Suprapubic skin (tissue), 4 donors: ENCODE measurements around the gene SH3BP4. TPM values are rescaled to one million over a fixed set of nuclear protein-coding genes. Genes with fewer than 3 reads are reported as not detected.

Source experiments
- DNase-seq, 2 donors: peaks; one replicate each; pipeline ENCODE4 v3.0.0-alpha.2; 2019; ENCODE audit warnings: low spot score in 2 of 2
- H3K27ac ChIP-seq: fragments of 200-600 bp; sonication (generic); one replicate; pipeline ENCODE4 v1.5.1; 2019
- H3K27me3 ChIP-seq: fragments of 200-600 bp; sonication (generic); one replicate; pipeline ENCODE4 v1.5.1; 2019
- H3K36me3 ChIP-seq: fragments of 200-600 bp; sonication (generic); one replicate; pipeline ENCODE4 v1.5.1; 2019
- H3K4me1 ChIP-seq: fragments of 200-600 bp; sonication (generic); one replicate; pipeline ENCODE4 v1.5.1; 2019
- H3K4me3 ChIP-seq: fragments of 200-600 bp; sonication (generic); one replicate; pipeline ENCODE4 v1.5.1; 2019; ENCODE audit warnings: mild to moderate bottlenecking
- H3K9me3 ChIP-seq: fragments of 200-600 bp; sonication (generic); one replicate; pipeline ENCODE4 v1.5.1; 2019
- EP300 ChIP-seq: sonication (generic); formaldehyde crosslinking; IDR thresholded peaks from one replicate; pipeline ENCODE4 v1.6.1; 2017; ENCODE audit warnings: antibody characterized with exemption
- POLR2A ChIP-seq, 2 donors: fragments of 450-650 bp; IDR thresholded peaks; one replicate each; pipeline ENCODE4 v1.6.1; 2017; ENCODE audit warnings: antibody characterized with exemption in 2 of 2, mild to moderate bottlenecking in 2 of 2, moderate library complexity in 2 of 2
- POLR2AphosphoS5 ChIP-seq, 3 donors: sonication (generic); formaldehyde crosslinking; IDR thresholded peaks; one replicate each; pipeline ENCODE4 v1.6.1; 2017; ENCODE audit warnings: antibody characterized with exemption in 3 of 3
- WGBS: methylation state at CpG from one replicate; pipeline ENCODE4 v1.1.5; 2018; 5-methylcytosine and 5-hydroxymethylcytosine counted together
- total RNA-seq, 4 donors: library from RNA; depleted of rRNA; stranded (reverse); fragments of >200 nt; gene quantifications; one replicate each; pipeline ENCODE4 v1.1.0, GENCODE V29; 2016
- TF ChIP-seq, protein P1 (sequence below), 2 donors: fragments of 200-600 bp in 1 of 2; fragments of 450-650 bp in 1 of 2; sonication (generic) in 1 of 2; IDR thresholded peaks; one replicate each; pipeline ENCODE4 v1.5.1; 2016 to 2019; ENCODE audit warnings: antibody characterized with exemption in 2 of 2, mild to moderate bottlenecking in 1 of 2, moderate library complexity in 1 of 2

The SH3BP4 gene
- total RNA-seq, 4 donors from 2014 or later: 38.6 to 82.6 (median 58.6) TPM

DNA sequence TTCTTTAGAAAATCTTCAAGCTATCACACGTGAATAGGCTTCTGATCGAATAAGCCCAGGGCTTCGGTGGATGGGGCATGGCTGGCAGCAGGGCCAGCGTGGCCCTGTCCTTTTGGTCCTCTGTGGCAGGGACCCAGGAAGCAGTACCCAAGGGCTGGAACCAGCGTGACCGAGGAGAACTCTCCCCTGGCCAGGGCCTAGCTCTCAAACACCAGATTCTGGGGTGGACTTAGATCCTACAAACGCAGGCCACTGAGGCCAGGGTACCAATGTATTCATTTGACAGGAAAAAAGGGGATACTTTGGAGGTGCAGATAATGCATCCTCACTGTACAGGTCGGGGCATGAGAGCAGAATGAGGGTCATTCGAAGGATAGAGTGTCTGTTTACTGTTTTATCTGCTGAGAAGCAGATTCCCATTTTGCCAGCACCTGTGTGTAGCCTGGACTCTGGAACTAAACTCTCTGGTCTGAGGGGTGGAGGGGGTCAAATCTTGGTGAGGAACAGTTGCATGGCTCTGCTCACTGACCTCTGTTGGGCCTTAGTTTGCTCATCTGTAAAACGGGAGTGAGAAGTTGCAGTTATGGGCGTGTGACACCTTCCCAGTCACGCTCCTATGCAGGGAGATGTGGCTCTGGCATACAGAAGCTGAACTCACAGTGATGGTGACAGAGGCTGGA, 51.4 kb downstream of the SH3BP4 start:
- TF ChIP-seq EP300 (no peak), POLR2A (IDR thresholded peaks at IDR 0.05) (no peak), POLR2AphosphoS5 (IDR thresholded peaks at IDR 0.05) (no peak)
- TF ChIP-seq, protein P1, sequence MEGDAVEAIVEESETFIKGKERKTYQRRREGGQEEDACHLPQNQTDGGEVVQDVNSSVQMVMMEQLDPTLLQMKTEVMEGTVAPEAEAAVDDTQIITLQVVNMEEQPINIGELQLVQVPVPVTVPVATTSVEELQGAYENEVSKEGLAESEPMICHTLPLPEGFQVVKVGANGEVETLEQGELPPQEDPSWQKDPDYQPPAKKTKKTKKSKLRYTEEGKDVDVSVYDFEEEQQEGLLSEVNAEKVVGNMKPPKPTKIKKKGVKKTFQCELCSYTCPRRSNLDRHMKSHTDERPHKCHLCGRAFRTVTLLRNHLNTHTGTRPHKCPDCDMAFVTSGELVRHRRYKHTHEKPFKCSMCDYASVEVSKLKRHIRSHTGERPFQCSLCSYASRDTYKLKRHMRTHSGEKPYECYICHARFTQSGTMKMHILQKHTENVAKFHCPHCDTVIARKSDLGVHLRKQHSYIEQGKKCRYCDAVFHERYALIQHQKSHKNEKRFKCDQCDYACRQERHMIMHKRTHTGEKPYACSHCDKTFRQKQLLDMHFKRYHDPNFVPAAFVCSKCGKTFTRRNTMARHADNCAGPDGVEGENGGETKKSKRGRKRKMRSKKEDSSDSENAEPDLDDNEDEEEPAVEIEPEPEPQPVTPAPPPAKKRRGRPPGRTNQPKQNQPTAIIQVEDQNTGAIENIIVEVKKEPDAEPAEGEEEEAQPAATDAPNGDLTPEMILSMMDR (IDR thresholded peaks at IDR 0.05): no peak
- WGBS: 79% methylated on average over 5 of the region's 12 CpGs
- H3K36me3 ChIP-seq: peaks cover 4% of the 10 kb centered on the region
- H3K4me3 ChIP-seq: no peak overlapping the region
- no peak overlapping the region for H3K27ac ChIP-seq
- H3K4me1 ChIP-seq: peaks cover 29% of the 10 kb centered on the region
- no peak for DNase-seq
- H3K27me3 ChIP-seq: no peaks in the 10 kb centered on the region
- no peaks in the 10 kb centered on the region for H3K9me3 ChIP-seq

DNA sequence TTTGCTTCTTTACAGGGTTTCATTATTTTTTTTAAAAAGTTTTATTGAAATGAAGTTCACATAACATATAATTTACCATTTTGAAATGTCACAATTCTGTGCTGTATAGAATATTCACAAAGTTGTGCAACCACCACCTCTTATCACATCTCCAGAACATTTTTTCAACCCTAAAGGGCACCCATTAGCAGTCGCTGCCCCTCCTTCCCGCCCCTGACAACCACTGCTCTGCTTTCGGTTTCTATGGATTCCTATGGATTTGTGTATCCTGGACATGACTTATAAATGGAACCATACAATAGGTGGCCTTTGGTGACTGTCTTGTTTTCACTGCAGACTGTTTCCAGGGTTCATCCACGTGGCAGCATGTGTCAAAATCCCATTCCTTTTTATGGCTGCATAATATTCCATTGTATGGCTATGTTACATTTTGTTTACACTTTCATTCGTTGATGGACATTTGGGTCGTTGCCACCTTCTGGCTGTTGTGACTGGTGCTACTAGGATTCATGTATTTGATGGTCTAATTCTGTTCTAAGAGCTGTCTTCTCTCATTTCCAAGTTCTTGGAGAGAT, 52.6 kb downstream of the SH3BP4 start:
- Histone ChIP-seq H3K4me1 (peaks cover 40% of the 10 kb centered on the region), H3K36me3 (peaks cover 4% of the 10 kb centered on the region), H3K4me3 (no peak overlapping the region), H3K9me3 (no peaks in the 10 kb centered on the region), H3K27ac (no peak overlapping the region), H3K27me3 (no peaks in the 10 kb centered on the region)
- 86% methylated on average over 6 of the region's 6 CpGs for WGBS
- TF ChIP-seq EP300 (no peak), POLR2A (IDR thresholded peaks at IDR 0.05) (no peak), POLR2AphosphoS5 (IDR thresholded peaks at IDR 0.05) (no peak)
- TF ChIP-seq, protein P1 (IDR thresholded peaks at IDR 0.05): no peak
- no peak for DNase-seq

DNA sequence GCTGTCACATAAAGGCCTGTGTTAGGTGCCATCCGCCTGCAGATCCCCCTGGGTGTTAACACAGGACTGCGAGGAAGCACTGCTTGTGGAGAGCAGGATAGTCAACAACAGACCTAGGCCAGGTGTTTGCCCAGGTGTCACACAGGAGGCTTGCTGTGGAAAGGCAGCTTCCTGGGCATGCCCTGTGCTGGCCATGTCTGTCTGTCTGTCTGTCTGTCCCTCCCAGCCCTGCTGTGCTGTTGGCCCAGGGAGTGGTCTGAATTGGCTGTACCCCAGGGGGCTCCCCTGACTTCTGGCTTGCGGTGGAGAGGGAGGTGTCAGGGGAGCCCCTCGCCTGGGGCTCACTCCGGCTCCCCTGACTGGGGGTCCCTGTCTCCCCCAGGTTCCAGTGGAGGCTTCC, 53.2 kb downstream of the SH3BP4 start:
- Histone ChIP-seq H3K36me3 (no peaks in the 10 kb centered on the region), H3K9me3 (no peaks in the 10 kb centered on the region), H3K27ac (no peak overlapping the region), H3K4me3 (no peak overlapping the region), H3K27me3 (no peaks in the 10 kb centered on the region), H3K4me1 (peaks cover 46% of the 10 kb centered on the region)
- TF ChIP-seq, protein P1 (IDR thresholded peaks at IDR 0.05): no peak
- TF ChIP-seq POLR2AphosphoS5 (IDR thresholded peaks at IDR 0.05) (no peak), POLR2A (IDR thresholded peaks at IDR 0.05) (no peak), EP300 (no peak)
- whole genome bisulfite sequencing: 73% methylated on average over 4 of the region's 5 CpGs
- DNase-seq: no peak

DNA sequence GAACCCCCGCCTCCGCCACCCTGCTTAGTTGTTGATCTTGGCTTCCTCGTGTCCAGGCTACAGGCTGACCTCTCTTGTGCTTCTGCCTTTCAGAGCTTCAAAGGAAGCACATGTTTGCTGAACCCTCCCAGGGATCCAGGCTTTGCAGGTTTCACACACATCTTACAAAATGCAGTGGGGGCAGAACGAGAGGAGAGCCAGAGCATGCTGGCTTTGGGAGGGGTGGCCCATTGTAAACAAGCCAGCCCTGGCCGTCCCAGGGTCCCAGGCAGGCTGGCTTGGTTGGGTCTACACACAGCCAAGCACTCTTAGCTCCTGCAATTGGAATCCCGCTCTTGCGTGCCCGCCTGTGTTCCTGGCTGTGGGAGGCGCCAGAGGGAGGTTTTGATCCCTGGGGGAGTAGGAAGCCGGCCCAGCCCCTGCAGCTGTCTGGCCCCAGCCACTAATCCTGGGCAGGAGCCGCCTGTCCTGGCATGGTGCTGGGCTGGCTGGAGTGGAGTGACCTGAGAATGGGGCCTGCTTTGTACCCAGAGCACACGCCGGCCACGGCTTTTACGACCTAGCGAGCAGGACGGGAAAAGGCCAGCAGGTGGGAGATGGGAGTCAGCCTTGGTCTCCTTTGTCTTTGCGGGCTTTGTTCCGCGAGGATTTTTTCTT, 53.9 kb downstream of the SH3BP4 start:
- 79% methylated on average over 10 of the region's 20 CpGs for WGBS
- Histone ChIP-seq H3K27ac (peak overlapping the region; percentile 1), H3K4me1 (peaks cover 49% of the 10 kb centered on the region), H3K36me3 (no peaks in the 10 kb centered on the region), H3K27me3 (no peaks in the 10 kb centered on the region), H3K9me3 (no peaks in the 10 kb centered on the region), H3K4me3 (no peak overlapping the region)
- DNase-seq: no peak
- TF ChIP-seq EP300 (no peak), POLR2A (IDR thresholded peaks at IDR 0.05) (no peak), POLR2AphosphoS5 (IDR thresholded peaks at IDR 0.05) (no peak)
- TF ChIP-seq, protein P1 (IDR thresholded peaks at IDR 0.05): no peak

DNA sequence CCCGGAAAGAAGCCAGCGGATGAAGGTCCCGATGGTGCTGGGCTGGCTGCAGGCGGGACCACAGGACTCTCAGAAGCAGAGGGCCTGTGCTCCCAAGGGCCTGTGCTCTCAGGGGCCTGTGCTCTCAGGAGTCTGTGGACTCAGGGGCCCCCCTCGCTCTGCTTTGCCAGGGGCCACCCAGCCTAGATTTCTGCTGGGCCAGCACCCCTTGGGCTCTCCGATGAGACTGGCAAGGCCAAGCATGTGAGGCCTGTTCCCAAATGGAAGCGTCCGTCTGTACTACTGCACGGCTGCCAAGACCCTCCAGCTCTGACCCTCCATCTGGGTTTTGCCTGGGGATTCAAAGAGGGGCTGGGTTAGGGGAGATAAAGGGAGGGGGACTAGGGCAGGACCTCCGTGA, 54.6 kb downstream of the SH3BP4 start:
- Histone ChIP-seq H3K4me3 (no peak overlapping the region), H3K27me3 (no peaks in the 10 kb centered on the region), H3K9me3 (no peaks in the 10 kb centered on the region), H3K36me3 (no peaks in the 10 kb centered on the region), H3K4me1 (peaks cover 49% of the 10 kb centered on the region), H3K27ac (peak overlapping the region; percentile 9)
- 98% methylated on average over 10 of the region's 10 CpGs for WGBS
- no peak for TF ChIP-seq POLR2AphosphoS5 (IDR thresholded peaks at IDR 0.05)
- DNase-seq: no peak
